Activated T-cell treated with anti-CD3 and anti-CD28 coated beads, Interleukin-2, amount 50 U/mL, for 4 hours (primary cell): ENCODE results near the gene ARHGAP15. TPM values are rescaled to one million over a fixed set of nuclear protein-coding genes. Genes with fewer than 3 reads are reported as not detected.

ENCODE experiments used
- ATAC-seq, 2 donors: fragments of 200-7000 bp; cut with Tn5 transposase; one replicate each; pipeline ENCODE4 v1.10.0; 2021
- DNase-seq: peaks from one replicate; pipeline ENCODE4 v3.0.0-alpha.2; 2020
- H3K27me3 Mint-ChIP-seq: one replicate; pipeline ENCODE4 v1.8.0; 2021; ENCODE audit warnings: low read depth, mixed read lengths
- H3K36me3 Mint-ChIP-seq: one replicate; pipeline ENCODE4 v1.8.0; 2022; ENCODE audit warnings: mixed read lengths; ENCODE audit not compliant: insufficient read depth
- H3K4me1 Mint-ChIP-seq: one replicate; pipeline ENCODE4 v1.8.0; 2021; ENCODE audit warnings: low read depth, mixed read lengths
- H3K4me3 Mint-ChIP-seq: one replicate; pipeline ENCODE4 v1.8.0; 2021; ENCODE audit warnings: mild to moderate bottlenecking, moderate library complexity, mixed read lengths
- H3K9me3 Mint-ChIP-seq: one replicate; pipeline ENCODE4 v1.8.0; 2021; ENCODE audit warnings: mixed read lengths
- total RNA-seq, 3 donors: library from RNA; stranded (reverse); gene quantifications; one replicate each; pipeline ENCODE4 v1.2.1, GENCODE V29; 2021

ARHGAP15 gene
- total RNA-seq, 3 donors from 2014 or later: 16.3 to 26.5 (median 25.6) TPM

GRCh38 chr2:143356736-143357446, 227.7 kb downstream of the ARHGAP15 start:
- no peak for ATAC-seq
- Mint-ChIP-seq H3K4me3 (no peak overlapping the region), H3K4me1 (peaks cover 28% of the 10 kb centered on the region)

GRCh38 chr2:143357966-143358365, 228.7 kb downstream of the ARHGAP15 start:
- ATAC-seq: no peak
- no peak overlapping the region for H3K4me3 Mint-ChIP-seq
- H3K36me3 Mint-ChIP-seq: peaks cover 20% of the 10 kb centered on the region
- H3K27me3 Mint-ChIP-seq: no peaks in the 10 kb centered on the region
- H3K9me3 Mint-ChIP-seq: no peaks in the 10 kb centered on the region
- peaks cover 34% of the 10 kb centered on the region for H3K4me1 Mint-ChIP-seq
- no peak for DNase-seq

More at GRCh38 chr2:143356736-143357446, 227.7 kb downstream of the ARHGAP15 start:
- Mint-ChIP-seq H3K9me3 (no peaks in the 10 kb centered on the region), H3K36me3 (peaks cover 17% of the 10 kb centered on the region), H3K27me3 (no peaks in the 10 kb centered on the region)
- no peak for DNase-seq

DNA sequence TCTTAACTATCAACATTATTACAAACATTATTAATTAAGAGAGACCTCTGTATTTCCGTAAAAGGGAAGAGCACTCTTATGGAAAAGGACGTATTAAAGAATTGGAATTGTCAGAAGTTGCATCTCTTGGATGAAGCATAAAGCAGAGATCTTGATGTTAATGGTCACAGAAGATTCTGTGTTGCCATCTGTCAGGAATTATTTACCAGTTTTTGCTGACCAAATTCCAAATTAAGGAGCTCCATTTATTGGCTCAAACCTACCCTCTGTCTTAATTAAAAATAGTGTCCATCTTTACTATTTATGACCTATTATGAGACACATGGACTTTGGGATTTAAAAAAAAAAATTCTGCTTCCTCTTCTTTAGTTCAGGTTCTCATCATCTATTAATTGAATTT, 232.1 kb downstream of the ARHGAP15 start:
- ATAC-seq: no peak
- no peak overlapping the region for H3K4me3 Mint-ChIP-seq
- H3K36me3 Mint-ChIP-seq: peaks cover 18% of the 10 kb centered on the region
- DNase-seq: no peak
- no peaks in the 10 kb centered on the region for H3K9me3 Mint-ChIP-seq
- peaks cover 29% of the 10 kb centered on the region for H3K4me1 Mint-ChIP-seq
- no peaks in the 10 kb centered on the region for H3K27me3 Mint-ChIP-seq

DNA sequence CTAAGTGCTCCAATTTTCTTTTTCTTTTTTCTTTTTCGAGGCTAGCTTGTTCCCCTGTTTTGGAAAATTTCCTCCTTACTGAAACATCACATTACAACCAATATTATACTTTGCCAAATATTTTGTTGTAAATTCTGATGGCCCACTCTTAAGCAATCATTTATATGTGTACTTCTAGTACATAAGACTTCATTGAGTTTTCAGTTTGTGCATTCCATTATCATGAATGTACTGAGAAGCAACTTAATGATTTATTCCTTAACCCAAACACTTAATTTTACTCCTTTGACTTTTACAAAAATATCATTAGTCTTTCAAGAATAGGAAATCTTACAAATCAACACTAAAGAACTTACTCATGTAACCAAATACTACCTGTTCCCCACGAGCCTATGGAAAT, 242.4 kb downstream of the ARHGAP15 start:
- Mint-ChIP-seq H3K9me3 (no peaks in the 10 kb centered on the region), H3K4me1 (peaks cover 26% of the 10 kb centered on the region), H3K4me3 (no peak overlapping the region), H3K27me3 (no peaks in the 10 kb centered on the region), H3K36me3 (peaks cover 22% of the 10 kb centered on the region)
- ATAC-seq (no peak), DNase-seq (no peak)

DNA sequence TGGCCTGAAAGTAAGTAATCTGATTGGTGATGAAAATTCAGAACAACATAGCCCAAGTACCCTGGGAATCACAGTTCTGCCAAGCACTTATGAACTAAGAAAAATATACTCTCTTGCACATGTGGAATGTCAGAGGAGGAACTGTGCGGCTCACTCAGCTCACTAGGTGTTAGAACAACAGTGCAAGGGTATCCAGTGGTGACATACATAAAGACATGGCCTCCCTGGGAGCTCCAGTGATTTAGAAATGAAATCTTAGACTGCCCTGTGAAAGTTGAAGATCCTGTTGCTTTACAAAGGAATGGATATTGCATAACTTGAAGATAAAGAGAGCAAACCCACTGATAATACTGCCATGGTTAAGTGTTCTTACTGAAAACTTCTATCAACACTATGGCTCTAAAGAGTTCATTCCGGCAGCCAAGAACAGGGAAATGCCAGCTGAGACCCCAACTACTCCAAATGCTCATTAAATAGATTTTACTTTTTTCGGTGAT, 246.2 kb downstream of the ARHGAP15 start:
- Mint-ChIP-seq H3K4me3 (no peak overlapping the region), H3K36me3 (peaks cover 13% of the 10 kb centered on the region), H3K4me1 (peaks cover 12% of the 10 kb centered on the region), H3K27me3 (no peaks in the 10 kb centered on the region), H3K9me3 (no peaks in the 10 kb centered on the region)
- ATAC-seq (no peak), DNase-seq (no peak)

DNA sequence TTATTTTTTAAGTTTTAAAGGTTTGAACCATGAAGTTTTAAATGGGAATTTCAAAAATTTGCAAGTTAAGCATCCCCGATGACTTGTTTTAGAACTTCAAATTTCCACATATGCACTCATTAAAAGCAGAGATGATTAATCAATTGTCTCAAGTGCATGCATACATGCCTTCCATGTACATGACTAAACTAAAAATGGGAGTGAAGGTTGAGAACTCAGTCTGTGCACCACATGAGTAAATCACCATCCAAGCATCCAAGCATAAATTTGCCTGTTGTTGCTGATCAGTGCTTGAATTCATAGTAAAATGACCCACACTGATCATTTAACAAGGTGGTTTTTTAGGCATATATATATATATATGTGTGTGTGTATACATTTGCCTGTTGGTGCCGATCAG, 249.8 kb downstream of the ARHGAP15 start:
- no peak for DNase-seq
- no peak overlapping the region for H3K4me3 Mint-ChIP-seq
- no peaks in the 10 kb centered on the region for H3K27me3 Mint-ChIP-seq
- no peak for ATAC-seq
- peaks cover 17% of the 10 kb centered on the region for H3K4me1 Mint-ChIP-seq
- no peaks in the 10 kb centered on the region for H3K9me3 Mint-ChIP-seq
- H3K36me3 Mint-ChIP-seq: peaks cover 17% of the 10 kb centered on the region

DNA sequence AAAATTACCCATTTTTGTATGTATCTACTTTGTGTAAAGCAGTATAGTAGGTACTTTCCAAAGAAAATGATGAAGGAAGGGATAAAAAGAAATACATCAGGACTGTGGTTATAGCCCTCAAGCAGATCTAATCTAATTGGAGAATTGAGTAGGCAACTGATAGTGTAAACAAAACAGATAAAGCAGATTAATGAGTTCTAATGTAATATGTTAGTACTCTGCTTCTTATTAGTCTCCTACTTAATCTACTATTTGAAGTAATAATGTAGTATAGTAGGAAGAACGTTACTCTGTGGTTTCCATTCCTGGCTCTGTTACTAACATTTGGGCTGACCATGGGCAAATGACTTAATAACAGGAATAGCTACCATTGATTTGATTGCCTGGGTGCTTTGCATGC, 250.7 kb downstream of the ARHGAP15 start:
- Mint-ChIP-seq H3K36me3 (peaks cover 14% of the 10 kb centered on the region), H3K27me3 (no peaks in the 10 kb centered on the region), H3K9me3 (no peaks in the 10 kb centered on the region), H3K4me3 (no peak overlapping the region), H3K4me1 (peaks cover 16% of the 10 kb centered on the region)
- ATAC-seq (no peak), DNase-seq (no peak)

DNA sequence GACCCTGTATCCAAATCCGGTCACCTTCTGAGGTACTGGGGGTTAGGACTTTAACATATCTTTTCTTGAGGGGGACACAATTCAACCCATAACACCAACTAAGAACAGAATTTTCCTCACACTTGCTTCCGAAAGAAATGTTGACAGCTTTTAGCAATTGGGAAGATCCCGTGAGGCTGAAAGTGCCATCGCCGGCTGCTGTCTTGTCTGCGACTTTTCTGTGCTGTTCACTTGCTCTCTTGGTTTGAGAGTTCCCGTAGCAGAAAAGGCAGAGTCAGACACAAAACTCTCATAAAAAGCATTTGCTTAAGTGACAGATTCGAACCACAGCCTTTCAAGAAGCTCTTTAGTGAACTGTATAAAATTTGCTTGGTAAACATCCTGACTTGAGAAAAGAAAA, 253.4 kb downstream of the ARHGAP15 start:
- no peaks in the 10 kb centered on the region for H3K27me3 Mint-ChIP-seq

DNA sequence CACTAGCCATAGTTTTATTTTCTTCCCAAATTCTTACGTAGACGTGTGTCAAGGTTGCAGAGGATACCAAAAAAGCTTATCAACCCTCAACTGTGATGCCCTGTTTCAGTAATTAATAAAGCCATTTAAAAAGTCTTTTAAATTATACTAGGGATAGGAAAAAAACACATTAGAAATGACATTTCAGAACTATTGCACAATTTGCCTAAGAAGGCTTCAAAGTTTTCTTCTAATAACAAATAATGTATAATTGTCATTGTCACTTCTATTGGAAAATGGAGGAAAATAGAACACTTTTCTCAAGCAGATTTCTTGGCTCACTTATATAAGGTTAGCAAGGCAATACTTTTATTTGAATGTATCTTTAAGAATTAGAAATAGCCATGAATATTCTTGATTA, 253.8 kb downstream of the ARHGAP15 start:
- H3K4me3 Mint-ChIP-seq: no peak overlapping the region
- peaks cover 14% of the 10 kb centered on the region for H3K4me1 Mint-ChIP-seq
- no peaks in the 10 kb centered on the region for H3K27me3 Mint-ChIP-seq
- DNase-seq (no peak), ATAC-seq (no peak)
- peaks cover 17% of the 10 kb centered on the region for H3K36me3 Mint-ChIP-seq
- H3K9me3 Mint-ChIP-seq: no peaks in the 10 kb centered on the region

More for the DNA sequence above, 253.4 kb downstream of the ARHGAP15 start:
- Mint-ChIP-seq H3K4me1 (peaks cover 14% of the 10 kb centered on the region), H3K9me3 (no peaks in the 10 kb centered on the region), H3K36me3 (peaks cover 17% of the 10 kb centered on the region), H3K4me3 (no peak overlapping the region)
- ATAC-seq (no peak), DNase-seq (no peak)

- Mint-ChIP-seq H3K9me3 (no peaks in the 10 kb centered on the region), H3K4me1 (peaks cover 12% of the 10 kb centered on the region), H3K4me3 (no peak overlapping the region), H3K36me3 (peaks cover 19% of the 10 kb centered on the region), H3K27me3 (no peaks in the 10 kb centered on the region)
- ATAC-seq (no peak), DNase-seq (no peak)
Observed at GRCh38 chr2:143384111-143384510, 254.9 kb downstream of the ARHGAP15 start.

DNA sequence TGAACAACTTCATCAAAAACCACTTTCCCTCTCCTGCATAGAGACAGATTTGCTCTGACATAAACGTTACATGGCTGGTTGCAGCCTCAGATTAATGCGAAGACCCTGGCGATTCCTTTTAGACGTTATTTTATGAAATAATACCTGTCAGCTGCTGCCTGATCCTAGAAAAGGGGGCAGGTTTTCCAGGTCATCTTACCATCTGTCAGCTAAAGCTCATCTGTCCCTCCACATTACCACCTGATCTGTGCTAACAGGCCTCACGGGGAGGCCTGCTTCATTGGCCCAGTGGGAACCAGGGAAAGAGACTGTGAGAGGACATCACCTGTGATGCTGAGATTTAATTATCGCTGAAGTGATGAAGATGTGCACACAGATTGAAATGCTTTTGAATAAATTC, 261.0 kb downstream of the ARHGAP15 start:
- H3K4me1 Mint-ChIP-seq: peaks cover 21% of the 10 kb centered on the region
- H3K36me3 Mint-ChIP-seq: peaks cover 19% of the 10 kb centered on the region
- no peaks in the 10 kb centered on the region for H3K9me3 Mint-ChIP-seq

DNA sequence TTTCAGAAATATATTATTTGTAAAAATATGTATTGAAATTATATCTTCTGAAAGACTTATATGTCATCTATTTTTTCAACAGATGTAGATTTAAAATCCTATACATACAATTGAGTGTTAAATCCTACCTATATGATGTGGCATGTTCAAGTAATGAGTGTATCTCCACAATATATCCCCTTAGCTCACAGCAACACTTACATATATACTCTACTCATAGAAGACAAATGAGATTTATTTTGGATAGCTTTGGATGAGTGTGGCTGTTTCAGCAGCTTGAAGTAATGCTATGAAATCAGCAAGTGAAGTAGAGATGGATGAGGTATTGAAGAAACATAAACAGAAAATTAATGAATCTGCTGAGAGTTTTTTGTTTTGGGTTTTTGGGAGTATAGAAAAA, 263.1 kb downstream of the ARHGAP15 start:
- Mint-ChIP-seq H3K4me3 (no peak overlapping the region), H3K27me3 (no peaks in the 10 kb centered on the region), H3K9me3 (no peaks in the 10 kb centered on the region), H3K36me3 (peaks cover 21% of the 10 kb centered on the region), H3K4me1 (peaks cover 31% of the 10 kb centered on the region)
- ATAC-seq (no peak), DNase-seq (no peak)

More for the DNA sequence above, 261.0 kb downstream of the ARHGAP15 start:
- no peak overlapping the region for H3K4me3 Mint-ChIP-seq
- DNase-seq (no peak), ATAC-seq (no peak)
- H3K27me3 Mint-ChIP-seq: no peaks in the 10 kb centered on the region

GRCh38 chr2:143394062-143394461, 264.8 kb downstream of the ARHGAP15 start:
- Mint-ChIP-seq H3K4me1 (peaks cover 45% of the 10 kb centered on the region), H3K9me3 (no peaks in the 10 kb centered on the region), H3K36me3 (peaks cover 19% of the 10 kb centered on the region), H3K4me3 (no peak overlapping the region), H3K27me3 (no peaks in the 10 kb centered on the region)
- no peak for DNase-seq
- no peak for ATAC-seq

GRCh38 chr2:143397884-143398614, 268.8 kb downstream of the ARHGAP15 start:
- ATAC-seq: peak; percentile 95 to 97
- peaks cover 59% of the 10 kb centered on the region for H3K4me1 Mint-ChIP-seq
- H3K27me3 Mint-ChIP-seq: no peaks in the 10 kb centered on the region
- H3K4me3 Mint-ChIP-seq: no peak overlapping the region
- H3K9me3 Mint-ChIP-seq: no peaks in the 10 kb centered on the region
- peaks cover 6% of the 10 kb centered on the region for H3K36me3 Mint-ChIP-seq
- no peak for DNase-seq

- no peaks in the 10 kb centered on the region for H3K27me3 Mint-ChIP-seq
- peaks cover 62% of the 10 kb centered on the region for H3K4me1 Mint-ChIP-seq
- H3K4me3 Mint-ChIP-seq: no peak overlapping the region
- no peaks in the 10 kb centered on the region for H3K9me3 Mint-ChIP-seq
- no peak for DNase-seq
- ATAC-seq: no peak
- peaks cover 5% of the 10 kb centered on the region for H3K36me3 Mint-ChIP-seq
Observed at GRCh38 chr2:143398781-143399180, 269.6 kb downstream of the ARHGAP15 start.
